Lower leg skin (tissue), 4 donors: ENCODE data around the gene CHD5. TPM values are rescaled to one million over a fixed set of nuclear protein-coding genes. Genes with fewer than 3 reads are reported as not detected.
"Not testable (repeated sequence)": the region's sequence is repeated elsewhere in the genome, so short reads cannot be mapped to it uniquely, and the experiment has no call there.

ENCODE experiments used
- DNase-seq, 2 donors: peaks; one replicate each; pipeline ENCODE4 v3.0.0-alpha.2; 2019; ENCODE audit warnings: low spot score in 2 of 2
- H3K4me3 ChIP-seq: fragments of 200-600 bp; sonication (generic); 2 replicates; pipeline ENCODE4 v1.5.1; 2017; ENCODE audit warnings: mild to moderate bottlenecking, low read depth; ENCODE audit not compliant: poor library complexity, severe bottlenecking
- CTCF ChIP-seq, 3 donors: fragments of 450-650 bp; IDR thresholded peaks; one replicate each; pipeline ENCODE4 v1.5.1; 2016; ENCODE audit warnings: antibody characterized with exemption in 3 of 3, mild to moderate bottlenecking in 3 of 3, moderate library complexity in 2 of 3
- POLR2A ChIP-seq, 2 donors: fragments of 450-650 bp; IDR thresholded peaks; one replicate each; pipeline ENCODE4 v1.6.1; 2016 to 2017; ENCODE audit warnings: antibody characterized with exemption in 2 of 2, mild to moderate bottlenecking in 1 of 2, moderate library complexity in 1 of 2
- WGBS, 2 donors: methylation state at CpG; one replicate each; pipeline ENCODE4 v1.1.5; 2018; 5-methylcytosine and 5-hydroxymethylcytosine counted together
- intact Hi-C: fragments of 100-400 bp; cut with DNase I; formaldehyde crosslinking; loops from one replicate; pipeline ENCODE4 v1.15.0; 2023; ENCODE audit warnings: low total_unique reads
- total RNA-seq, 4 donors: library from RNA; depleted of rRNA; stranded (reverse); fragments of >200 nt; gene quantifications; one replicate each; pipeline ENCODE4 v1.1.0, GENCODE V29; 2016

CHD5 gene
- total RNA-seq, 4 donors from 2014 or later = 0.04 to 0.27 (median 0.13) TPM; not detected in 1

DNA sequence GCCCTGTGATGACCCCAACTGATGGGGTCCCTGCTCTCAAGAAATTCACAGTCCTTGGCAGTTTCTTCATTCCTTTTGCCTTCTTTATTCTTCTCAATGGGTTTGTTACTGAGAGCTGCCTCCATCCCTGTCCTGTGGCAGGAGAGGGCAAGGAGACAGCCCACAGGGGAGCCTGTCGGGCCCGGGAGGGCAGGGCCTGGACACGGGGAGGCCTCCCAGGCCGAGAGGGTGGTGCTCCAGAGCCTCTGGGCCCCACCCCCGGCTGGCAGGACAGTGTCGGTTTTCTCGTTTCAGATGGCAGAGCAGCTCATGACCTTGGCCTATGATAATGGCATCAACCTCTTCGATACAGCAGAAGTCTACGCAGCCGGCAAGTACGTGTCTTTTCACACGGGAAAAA, 98.2 kb downstream of the CHD5 start:
- H3K4me3 ChIP-seq = no peak overlapping the region
- DNase-seq = no peak
- whole genome bisulfite sequencing, 2 donors = 69 to 89% methylated on average over 12 of the region's 12 CpGs
- intact Hi-C loops = no loop called here
- TF ChIP-seq POLR2A (IDR thresholded peaks at IDR 0.05) = no peak
- no peak for TF ChIP-seq CTCF (IDR thresholded peaks at IDR 0.05)

GRCh38 chr1:6080469-6080868, 99.7 kb downstream of the CHD5 start:
- TF ChIP-seq CTCF (IDR thresholded peaks at IDR 0.05) = no peak
- no peak for TF ChIP-seq POLR2A (IDR thresholded peaks at IDR 0.05)
- DNase-seq = no peak
- intact Hi-C loops = no loop called here
- no peak overlapping the region for H3K4me3 ChIP-seq
- 44 to 45% methylated on average over 12 of the region's 12 CpGs for WGBS, 2 donors

DNA sequence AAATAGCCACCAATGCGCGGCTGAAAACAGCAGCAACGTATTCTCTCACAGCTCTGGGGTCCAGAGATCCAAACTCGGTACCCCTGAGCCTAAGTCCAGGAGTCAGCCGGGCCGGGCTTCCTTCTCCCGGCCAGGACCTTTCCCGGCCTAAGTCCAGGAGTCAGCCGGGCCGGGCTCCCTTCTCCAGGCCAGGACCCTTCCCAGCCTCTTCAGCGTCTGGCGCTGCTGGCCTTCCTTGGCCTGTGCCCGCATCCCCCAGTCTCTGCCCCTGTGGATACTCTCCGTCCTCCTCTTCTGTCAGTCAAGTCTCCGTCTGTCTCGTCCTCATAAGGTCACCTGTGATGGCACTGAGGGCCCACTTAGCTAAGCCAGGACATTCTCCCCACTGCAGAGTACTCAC, 102.2 kb downstream of the CHD5 start:
- intact Hi-C loops = no loop called here
- no peak for TF ChIP-seq CTCF (IDR thresholded peaks at IDR 0.05)
- no peak for TF ChIP-seq POLR2A (IDR thresholded peaks at IDR 0.05)
- DNase-seq = no peak
- no peak overlapping the region for H3K4me3 ChIP-seq
- 94 to 98% methylated on average over 16 of the region's 16 CpGs for WGBS, 2 donors

DNA sequence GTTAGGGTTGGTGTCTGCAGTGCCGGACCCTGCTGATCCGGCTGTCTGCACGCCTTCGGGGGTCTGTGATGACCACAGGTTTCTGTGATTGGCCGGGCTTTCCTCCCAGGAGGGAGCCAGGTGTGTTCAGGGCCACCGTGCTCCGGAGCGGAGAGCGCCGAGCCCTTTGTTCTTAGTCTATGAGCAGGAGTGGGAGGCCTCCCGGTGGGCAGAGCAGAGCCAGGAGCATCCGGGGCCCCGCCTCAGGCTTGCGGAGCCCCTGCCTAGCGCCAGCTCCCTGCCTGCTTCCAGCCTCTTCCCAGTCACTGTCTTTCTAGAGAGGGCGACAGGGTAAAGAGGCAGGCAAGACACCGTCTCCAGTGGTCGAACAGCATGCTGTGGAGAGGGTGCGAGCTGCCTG, 102.6 kb downstream of the CHD5 start:
- TF ChIP-seq CTCF (IDR thresholded peaks at IDR 0.05) = no peak
- no peak for TF ChIP-seq POLR2A (IDR thresholded peaks at IDR 0.05)
- WGBS, 2 donors = 84 to 93% methylated on average over 17 to 19 of the region's 19 CpGs
- intact Hi-C loops = no loop called here
- no peak for DNase-seq
- H3K4me3 ChIP-seq = no peak overlapping the region

DNA sequence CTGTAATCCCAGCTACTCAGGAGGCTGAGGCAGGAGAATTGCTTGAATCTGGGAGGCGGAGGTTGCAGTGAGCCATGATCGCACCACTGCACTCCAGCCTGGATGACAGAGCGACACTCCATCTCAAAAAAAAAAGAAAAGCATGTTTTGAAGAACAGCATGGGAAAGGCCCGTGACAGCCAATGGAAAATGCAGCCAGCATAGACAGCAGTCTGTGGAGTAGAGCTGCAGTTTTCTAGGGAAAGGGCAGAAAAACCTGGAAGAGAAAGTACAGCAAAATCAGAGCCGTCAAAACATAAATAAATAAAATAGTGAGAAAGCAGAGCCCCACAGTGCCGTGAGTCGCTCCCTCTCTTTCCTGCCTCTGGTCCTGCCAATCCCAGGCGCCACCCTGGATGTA, 103.1 kb downstream of the CHD5 start:
- H3K4me3 ChIP-seq, DNase-seq, intact Hi-C loops: not testable (repeated sequence)
- WGBS, 2 donors = 92 to 96% methylated on average over 8 of the region's 8 CpGs

GRCh38 chr1:6075748-6076147, 104.4 kb downstream of the CHD5 start:
- intact Hi-C loops = no loop called here
- H3K4me3 ChIP-seq = no peak overlapping the region
- TF ChIP-seq CTCF (IDR thresholded peaks at IDR 0.05) (no peak), POLR2A (IDR thresholded peaks at IDR 0.05) (no peak)
- DNase-seq = no peak
- 100% methylated on average over 3 of the region's 3 CpGs for WGBS, 2 donors
